CD4-positive, alpha-beta T cell treated with Interleukin-17A for 1 hour (primary cell): Measurements from ENCODE around the gene CCDC87.
A peak's percentile ranks its signal among the peaks of the same experiment; 100 is the strongest.

Experiments used
- DNase-seq: peaks from one replicate; pipeline ENCODE4 v3.0.0-alpha.2; 2020

Gene CCDC87

GRCh38 chr11:66580803-66581202 is 12.1 kb downstream of the CCDC87 start:
- no peak for DNase-seq

GRCh38 chr11:66579017-66579606 is 13.8 kb downstream of the CCDC87 start:
- peak; percentile 79 for DNase-seq

GRCh38 chr11:66570850-66571180 is 22.0 kb downstream of the CCDC87 start:
- DNase-seq = no peak

- DNase-seq = no peak
Observed at GRCh38 chr11:66570079-66570849, 22.6 kb downstream of the CCDC87 start.

- no peak for DNase-seq
Observed at GRCh38 chr11:66569076-66569475, 23.8 kb downstream of the CCDC87 start.

GRCh38 chr11:66568124-66568916 is 24.5 kb downstream of the CCDC87 start, which contains the start of gene CTSF:
TSS of gene CTSF (minus strand) at chr11:66568606. CDS start at chr11:66568486, 120 bp downstream.
- DNase-seq = peak; percentile 77

- no peak for DNase-seq
Observed at GRCh38 chr11:66567787-66568123, 25.1 kb downstream of the CCDC87 start.

- DNase-seq = no peak
Observed at GRCh38 chr11:66566221-66566620, 26.6 kb downstream of the CCDC87 start.

- DNase-seq = no peak
Observed at GRCh38 chr11:66564984-66565383, 27.9 kb downstream of the CCDC87 start.

- no peak for DNase-seq
Observed at GRCh38 chr11:66564538-66564937, 28.3 kb downstream of the CCDC87 start.

- DNase-seq = no peak
Observed at GRCh38 chr11:66563832-66564231, 29.0 kb downstream of the CCDC87 start.

- no peak for DNase-seq
Observed at GRCh38 chr11:66562907-66563583, 29.8 kb downstream of the CCDC87 start.

- DNase-seq = no peak
Observed at GRCh38 chr11:66562275-66562674, 30.6 kb downstream of the CCDC87 start.

- no peak for DNase-seq
Observed at GRCh38 chr11:66561975-66562248, 31.0 kb downstream of the CCDC87 start.

- no peak for DNase-seq
Observed at GRCh38 chr11:66561178-66561974, 31.5 kb downstream of the CCDC87 start.

GRCh38 chr11:66559866-66560676 is 32.8 kb downstream of the CCDC87 start:
- no peak for DNase-seq

GRCh38 chr11:66559142-66559865 is 33.6 kb downstream of the CCDC87 start:
- DNase-seq = peak; percentile 40

- no peak for DNase-seq
Observed at GRCh38 chr11:66557733-66558326, 35.0 kb downstream of the CCDC87 start.

- no peak for DNase-seq
Observed at GRCh38 chr11:66556086-66556485, 36.8 kb downstream of the CCDC87 start.

- no peak for DNase-seq
Observed at GRCh38 chr11:66555416-66555815, 37.4 kb downstream of the CCDC87 start.

GRCh38 chr11:66554602-66555001 is 38.3 kb downstream of the CCDC87 start:
- no peak for DNase-seq
